Activated T-cell treated with anti-CD3 and anti-CD28 coated beads, Interleukin-2, amount 50 U/mL, for 4 hours (primary cell): ENCODE results near the gene FICD. TPM values are rescaled to one million over a fixed set of nuclear protein-coding genes. Genes with fewer than 3 reads are reported as not detected.
"Not testable (repeated sequence)": the region's sequence is repeated elsewhere in the genome, so short reads cannot be mapped to it uniquely, and the experiment has no call there.

Source experiments
- ATAC-seq, 2 donors: fragments of 200-7000 bp; cut with Tn5 transposase; one replicate each; pipeline ENCODE4 v1.10.0; 2021
- DNase-seq: peaks from one replicate; pipeline ENCODE4 v3.0.0-alpha.2; 2020
- H3K27me3 Mint-ChIP-seq: one replicate; pipeline ENCODE4 v1.8.0; 2021; ENCODE audit warnings: low read depth, mixed read lengths
- H3K36me3 Mint-ChIP-seq: one replicate; pipeline ENCODE4 v1.8.0; 2022; ENCODE audit warnings: mixed read lengths; ENCODE audit not compliant: insufficient read depth
- H3K4me1 Mint-ChIP-seq: one replicate; pipeline ENCODE4 v1.8.0; 2021; ENCODE audit warnings: low read depth, mixed read lengths
- H3K4me3 Mint-ChIP-seq: one replicate; pipeline ENCODE4 v1.8.0; 2021; ENCODE audit warnings: mild to moderate bottlenecking, moderate library complexity, mixed read lengths
- H3K9me3 Mint-ChIP-seq: one replicate; pipeline ENCODE4 v1.8.0; 2021; ENCODE audit warnings: mixed read lengths
- total RNA-seq, 3 donors: library from RNA; stranded (reverse); gene quantifications; one replicate each; pipeline ENCODE4 v1.2.1, GENCODE V29; 2021

FICD gene
- total RNA-seq, 3 donors from 2014 or later, result 6.2 to 9.2 (median 6.9) TPM

DNA sequence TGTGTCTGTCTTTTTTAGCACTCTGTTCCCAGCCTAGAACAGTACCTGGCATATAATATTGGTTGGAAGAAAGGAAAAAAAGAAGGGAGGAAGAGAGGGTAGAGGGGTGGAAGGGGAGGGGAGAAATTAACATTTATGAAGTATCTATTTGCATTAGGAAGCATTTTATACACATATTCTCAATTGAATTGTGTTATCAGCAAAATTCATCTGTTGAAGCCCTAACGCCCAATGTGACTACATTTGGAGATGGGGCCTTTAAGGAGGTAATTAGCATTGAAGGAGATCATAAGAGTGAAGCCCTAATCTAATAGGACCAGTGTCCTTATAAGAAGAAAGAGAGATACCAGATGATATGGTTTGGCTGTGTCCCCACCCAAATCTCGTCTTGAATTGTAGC, 30.2 kb upstream of the FICD start:
- Mint-ChIP-seq H3K9me3 (peaks cover 5% of the 10 kb centered on the region), H3K4me3 (no peak overlapping the region), H3K36me3 (no peaks in the 10 kb centered on the region), H3K4me1 (no peaks in the 10 kb centered on the region), H3K27me3 (peaks cover 40% of the 10 kb centered on the region)
- DNase-seq, result no peak
- no peak for ATAC-seq

DNA sequence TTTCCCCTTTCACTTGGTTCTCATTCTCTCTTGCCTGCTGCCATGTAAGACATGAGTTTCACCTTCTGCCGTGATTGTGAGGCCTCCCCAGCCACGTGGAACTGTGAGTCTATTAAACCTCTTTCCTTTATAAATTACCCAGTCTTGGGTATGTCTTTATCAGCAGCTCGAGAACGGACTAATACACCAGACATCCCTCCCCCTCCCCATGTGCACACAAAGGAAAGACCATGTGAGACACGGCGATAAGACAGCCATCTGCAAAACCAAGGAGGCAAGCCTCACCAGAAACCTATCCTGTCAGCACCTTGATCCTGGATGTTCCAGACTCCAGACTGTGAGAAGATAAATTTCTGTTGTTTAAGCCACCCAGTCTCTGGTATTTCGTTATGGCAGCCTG, 29.7 kb upstream of the FICD start:
- not testable (repeated sequence) for H3K9me3 Mint-ChIP-seq, H3K4me1 Mint-ChIP-seq, H3K4me3 Mint-ChIP-seq, ATAC-seq, DNase-seq, H3K36me3 Mint-ChIP-seq
- H3K27me3 Mint-ChIP-seq, result peaks cover 38% of the 10 kb centered on the region

DNA sequence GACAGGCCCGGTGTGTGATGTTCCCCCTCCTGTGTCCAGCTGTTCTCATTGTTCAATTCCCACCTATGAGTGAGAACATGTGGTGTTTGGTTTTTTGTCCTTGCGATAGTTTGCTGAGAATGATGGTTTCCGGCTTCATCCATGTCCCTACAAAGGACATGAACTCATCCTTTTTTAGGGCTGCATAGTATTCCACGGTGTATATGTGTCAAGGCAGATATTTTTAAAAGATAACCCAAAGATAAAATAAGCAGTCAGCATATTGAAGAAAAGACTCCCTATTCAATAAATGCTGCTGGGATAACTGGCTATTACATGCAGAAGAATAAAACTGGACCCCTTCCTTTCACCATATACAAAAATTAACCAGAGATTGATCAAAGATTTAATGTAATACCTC, 28.0 kb upstream of the FICD start:
- not testable (repeated sequence) for ATAC-seq, H3K4me1 Mint-ChIP-seq, DNase-seq, H3K9me3 Mint-ChIP-seq, H3K4me3 Mint-ChIP-seq, H3K36me3 Mint-ChIP-seq
- H3K27me3 Mint-ChIP-seq, result peaks cover 34% of the 10 kb centered on the region

DNA sequence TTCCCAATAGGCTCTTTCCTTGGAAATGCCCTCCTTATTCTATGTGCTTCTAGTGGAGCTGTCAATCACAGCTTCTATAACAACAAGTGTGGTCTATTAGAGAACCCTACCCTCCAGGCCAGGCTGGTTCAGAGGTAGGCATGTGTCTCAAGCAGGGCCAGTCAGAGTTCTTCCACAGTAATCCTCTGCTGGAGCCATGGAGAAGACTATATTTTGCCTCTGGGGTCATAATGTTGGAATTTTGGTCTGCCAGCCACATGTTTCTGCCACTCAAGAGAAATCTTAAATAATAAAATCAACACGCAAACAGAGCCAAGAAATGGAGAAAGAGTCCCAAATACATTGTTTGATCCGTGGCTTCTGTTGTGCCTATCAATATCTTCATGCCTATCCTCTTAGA, 23.8 kb upstream of the FICD start:
- Mint-ChIP-seq H3K27me3 (peaks cover 40% of the 10 kb centered on the region), H3K36me3 (no peaks in the 10 kb centered on the region), H3K9me3 (peaks cover 5% of the 10 kb centered on the region), H3K4me3 (no peak overlapping the region), H3K4me1 (no peaks in the 10 kb centered on the region)
- ATAC-seq, result no peak
- DNase-seq, result no peak

DNA sequence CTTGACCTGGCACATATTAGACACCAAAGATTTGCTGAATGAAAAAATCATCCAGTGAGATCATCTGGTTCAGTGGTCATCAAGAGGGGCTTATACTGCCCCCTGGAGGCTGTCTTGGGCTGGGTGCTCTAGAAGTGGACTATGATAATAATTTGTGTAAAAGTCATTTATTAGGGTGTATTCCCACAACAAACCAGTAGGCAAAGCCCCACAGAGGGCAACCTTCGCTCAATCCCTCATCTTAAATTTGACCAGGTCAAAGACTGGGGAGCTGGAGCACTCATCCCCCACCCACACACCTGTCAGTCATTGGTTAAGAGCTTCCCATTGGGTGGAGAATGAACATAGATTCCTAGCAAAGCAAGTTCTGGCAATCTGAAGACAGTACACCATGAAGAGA, 20.0 kb upstream of the FICD start:
- no peaks in the 10 kb centered on the region for H3K9me3 Mint-ChIP-seq

DNA sequence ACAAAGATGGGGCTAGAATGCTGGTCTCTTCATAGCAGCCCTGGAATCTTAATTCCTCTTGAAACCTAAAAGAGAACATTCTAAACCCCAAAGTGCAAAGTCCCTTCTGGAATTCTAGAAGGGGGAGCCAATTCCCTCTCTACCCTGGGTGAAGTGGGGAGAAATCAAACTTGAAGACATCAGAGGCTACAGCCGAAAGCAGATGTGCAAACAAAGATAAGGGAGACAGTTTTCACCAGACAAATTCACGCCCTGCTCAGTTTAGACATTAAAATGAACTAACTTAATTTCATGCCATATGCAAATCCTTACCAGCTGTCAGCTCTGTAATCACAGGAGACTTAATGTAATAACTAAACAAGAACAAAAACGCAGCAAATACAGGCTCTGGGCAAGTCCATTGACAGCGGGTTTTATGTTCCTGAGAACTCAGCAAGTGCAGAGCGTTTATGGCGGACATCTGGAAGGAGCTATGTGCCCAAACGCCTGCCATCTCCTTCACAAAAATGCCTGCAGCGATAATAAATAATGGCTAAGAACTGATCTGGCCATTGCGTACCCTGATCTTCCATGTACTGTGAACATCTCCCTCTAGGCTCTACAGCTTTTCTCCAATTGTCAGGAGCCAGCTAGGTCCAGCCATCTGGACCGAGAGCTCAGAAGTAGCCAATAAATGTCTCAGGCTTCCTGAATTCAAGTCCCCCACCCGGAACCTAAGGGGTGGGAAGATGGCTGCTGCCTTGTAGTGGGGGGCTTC, 19.1 kb upstream of the FICD start:
- Mint-ChIP-seq H3K4me3 (no peak overlapping the region), H3K9me3 (no peaks in the 10 kb centered on the region), H3K4me1 (no peaks in the 10 kb centered on the region), H3K27me3 (peaks cover 38% of the 10 kb centered on the region), H3K36me3 (no peaks in the 10 kb centered on the region)
- ATAC-seq (no peak), DNase-seq (no peak)

More for the DNA sequence above, 20.0 kb upstream of the FICD start:
- ATAC-seq, result no peak
- Mint-ChIP-seq H3K36me3 (no peaks in the 10 kb centered on the region), H3K4me3 (no peak overlapping the region), H3K4me1 (no peaks in the 10 kb centered on the region), H3K27me3 (peaks cover 39% of the 10 kb centered on the region)
- DNase-seq, result no peak

DNA sequence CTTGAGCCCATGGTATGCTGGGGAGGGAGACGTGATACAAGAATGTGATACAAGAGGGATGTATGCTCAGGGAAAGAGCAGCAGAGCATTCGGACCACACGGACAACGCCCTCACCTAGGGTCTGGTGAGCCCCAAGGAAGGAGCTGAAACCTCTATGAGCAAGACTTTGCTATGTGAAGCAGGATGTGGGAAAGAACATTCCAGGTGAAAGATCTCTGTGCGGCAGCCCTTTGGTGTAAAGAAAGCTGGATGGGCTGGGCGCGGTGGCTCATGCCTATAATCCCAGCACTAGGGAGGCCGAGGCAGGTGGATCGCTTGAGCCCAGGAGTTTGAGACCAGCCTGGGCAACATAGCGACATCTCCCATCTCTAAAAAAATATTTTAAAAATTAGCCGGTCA, 16.9 kb upstream of the FICD start:
- Mint-ChIP-seq H3K4me1 (no peaks in the 10 kb centered on the region), H3K9me3 (peaks cover 9% of the 10 kb centered on the region), H3K4me3 (no peak overlapping the region), H3K27me3 (peaks cover 38% of the 10 kb centered on the region), H3K36me3 (no peaks in the 10 kb centered on the region)
- ATAC-seq (no peak), DNase-seq (no peak)

DNA sequence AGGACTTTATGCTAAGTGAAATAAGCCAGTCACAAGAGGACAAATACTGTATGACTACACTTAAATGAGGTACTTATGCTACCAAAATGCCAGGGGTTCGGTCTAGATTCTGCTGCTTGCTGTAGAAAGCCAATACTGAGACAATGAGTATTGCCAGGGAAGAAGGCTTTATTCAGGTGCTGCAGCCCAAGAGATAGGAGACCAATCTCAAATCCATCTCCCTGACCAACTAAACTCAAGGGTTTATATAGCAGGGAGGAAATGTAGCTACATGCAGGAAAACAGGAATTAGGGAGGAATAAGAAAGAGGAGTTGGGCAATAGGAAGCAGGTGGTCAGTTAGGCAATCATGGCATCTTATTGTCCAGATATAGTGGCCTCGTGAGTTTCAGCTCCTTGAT, 12.2 kb upstream of the FICD start:
- no peaks in the 10 kb centered on the region for H3K4me1 Mint-ChIP-seq
- no peaks in the 10 kb centered on the region for H3K36me3 Mint-ChIP-seq
- ATAC-seq (no peak), DNase-seq (no peak)
- no peak overlapping the region for H3K4me3 Mint-ChIP-seq
- H3K27me3 Mint-ChIP-seq, result peaks cover 36% of the 10 kb centered on the region
- H3K9me3 Mint-ChIP-seq, result peaks cover 21% of the 10 kb centered on the region

DNA sequence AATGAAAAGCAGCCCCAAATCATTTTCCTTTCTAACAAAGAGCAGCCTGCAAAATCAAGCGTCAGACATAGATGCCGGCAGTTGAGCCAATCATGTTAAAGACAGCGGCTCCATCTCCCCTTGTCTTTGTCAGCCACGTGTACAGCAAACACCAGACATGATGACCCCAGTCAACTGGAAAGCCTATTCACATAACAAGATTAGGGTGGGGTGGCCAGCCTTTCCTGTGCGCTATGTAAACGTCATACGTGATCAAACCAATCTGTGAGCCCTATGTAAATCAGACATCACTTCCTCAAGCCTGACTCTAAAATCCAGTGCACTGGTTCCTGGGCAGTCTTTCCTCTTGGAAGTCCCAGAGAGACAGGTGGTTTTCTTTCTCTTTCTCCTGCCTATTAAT, 9.9 kb upstream of the FICD start:
- no peak for DNase-seq
- H3K9me3 Mint-ChIP-seq, result peaks cover 21% of the 10 kb centered on the region
- H3K4me1 Mint-ChIP-seq, result no peaks in the 10 kb centered on the region
- H3K36me3 Mint-ChIP-seq, result no peaks in the 10 kb centered on the region
- no peak overlapping the region for H3K4me3 Mint-ChIP-seq
- no peak for ATAC-seq
- peaks cover 26% of the 10 kb centered on the region for H3K27me3 Mint-ChIP-seq

DNA sequence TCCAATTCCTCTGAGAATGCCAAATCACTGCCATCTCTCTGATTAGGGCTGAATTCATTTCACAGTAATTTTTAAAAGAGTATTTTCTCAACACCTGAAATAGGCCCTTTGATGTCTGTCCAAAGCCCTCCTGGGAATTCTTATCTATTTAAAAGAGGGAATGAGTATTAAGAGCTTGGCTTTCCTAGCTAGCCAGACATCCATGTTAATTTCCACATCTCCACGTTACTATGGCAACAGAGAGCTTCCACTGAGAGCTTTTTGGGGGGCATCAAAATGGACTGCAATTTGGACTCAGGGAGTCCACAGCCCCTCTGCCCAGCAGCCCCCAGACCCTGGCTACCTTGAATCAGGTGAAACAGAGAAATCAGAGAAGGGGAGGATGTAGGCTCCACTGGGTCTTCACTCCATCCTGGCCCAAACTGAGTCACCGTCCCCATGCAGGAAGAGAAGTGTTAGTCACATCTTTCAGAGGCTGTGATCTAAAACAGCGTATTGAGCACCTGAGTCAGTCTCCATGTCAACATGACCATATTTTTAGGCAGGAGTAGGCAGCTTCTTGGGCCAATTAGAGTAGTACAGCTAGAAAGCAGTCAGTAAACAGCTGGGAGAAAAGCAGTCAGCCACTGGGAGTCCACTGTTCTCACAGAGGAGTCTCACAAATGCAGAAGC, 7.0 kb upstream of the FICD start:
- DNase-seq (no peak), ATAC-seq (peak; percentile 78 to 80)
- Mint-ChIP-seq H3K4me3 (no peak overlapping the region), H3K27me3 (peaks cover 20% of the 10 kb centered on the region), H3K9me3 (peaks cover 12% of the 10 kb centered on the region), H3K36me3 (no peaks in the 10 kb centered on the region), H3K4me1 (peaks cover 11% of the 10 kb centered on the region)

DNA sequence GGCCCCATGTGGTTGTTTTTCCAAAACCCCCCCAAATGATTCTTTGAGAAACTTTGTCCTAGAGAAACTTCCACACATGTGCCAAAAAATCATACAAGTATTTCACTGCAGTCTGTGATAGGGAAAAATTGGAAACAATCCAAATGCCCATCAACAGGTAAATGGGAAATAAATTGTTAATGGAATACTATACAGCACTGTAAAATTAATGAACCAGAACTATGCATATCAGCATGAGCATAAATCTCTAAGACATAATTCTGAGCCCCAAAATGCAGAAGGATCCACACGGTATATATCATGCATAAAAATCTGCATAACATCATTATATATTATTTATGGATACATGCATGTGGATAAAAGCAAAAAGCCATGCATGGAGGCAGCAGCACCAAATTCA, 5.3 kb upstream of the FICD start:
- Mint-ChIP-seq H3K27me3 (peaks cover 10% of the 10 kb centered on the region), H3K36me3 (no peaks in the 10 kb centered on the region), H3K4me1 (peaks cover 13% of the 10 kb centered on the region), H3K4me3 (no peak overlapping the region), H3K9me3 (no peaks in the 10 kb centered on the region)
- ATAC-seq (no peak), DNase-seq (no peak)

DNA sequence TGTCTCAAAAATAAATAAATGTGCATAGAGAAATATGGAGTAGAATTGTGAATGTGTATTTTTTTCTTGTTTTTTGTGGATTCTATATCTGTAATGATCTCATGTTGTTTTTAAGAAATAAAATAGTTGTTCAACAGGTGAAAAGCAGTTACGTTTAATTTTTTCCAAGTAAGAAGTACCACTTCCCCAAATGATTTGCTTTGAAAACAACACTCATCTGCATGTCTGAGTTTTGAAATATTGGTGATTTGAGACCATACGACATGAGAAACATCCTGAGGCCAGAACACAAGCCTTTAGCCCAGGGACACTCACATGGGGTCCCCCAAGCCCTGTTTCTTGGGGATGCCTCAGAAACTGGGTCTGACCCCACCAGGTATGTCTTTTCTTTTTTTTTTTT, 4.2 kb upstream of the FICD start:
- H3K9me3 Mint-ChIP-seq, result no peaks in the 10 kb centered on the region

DNA sequence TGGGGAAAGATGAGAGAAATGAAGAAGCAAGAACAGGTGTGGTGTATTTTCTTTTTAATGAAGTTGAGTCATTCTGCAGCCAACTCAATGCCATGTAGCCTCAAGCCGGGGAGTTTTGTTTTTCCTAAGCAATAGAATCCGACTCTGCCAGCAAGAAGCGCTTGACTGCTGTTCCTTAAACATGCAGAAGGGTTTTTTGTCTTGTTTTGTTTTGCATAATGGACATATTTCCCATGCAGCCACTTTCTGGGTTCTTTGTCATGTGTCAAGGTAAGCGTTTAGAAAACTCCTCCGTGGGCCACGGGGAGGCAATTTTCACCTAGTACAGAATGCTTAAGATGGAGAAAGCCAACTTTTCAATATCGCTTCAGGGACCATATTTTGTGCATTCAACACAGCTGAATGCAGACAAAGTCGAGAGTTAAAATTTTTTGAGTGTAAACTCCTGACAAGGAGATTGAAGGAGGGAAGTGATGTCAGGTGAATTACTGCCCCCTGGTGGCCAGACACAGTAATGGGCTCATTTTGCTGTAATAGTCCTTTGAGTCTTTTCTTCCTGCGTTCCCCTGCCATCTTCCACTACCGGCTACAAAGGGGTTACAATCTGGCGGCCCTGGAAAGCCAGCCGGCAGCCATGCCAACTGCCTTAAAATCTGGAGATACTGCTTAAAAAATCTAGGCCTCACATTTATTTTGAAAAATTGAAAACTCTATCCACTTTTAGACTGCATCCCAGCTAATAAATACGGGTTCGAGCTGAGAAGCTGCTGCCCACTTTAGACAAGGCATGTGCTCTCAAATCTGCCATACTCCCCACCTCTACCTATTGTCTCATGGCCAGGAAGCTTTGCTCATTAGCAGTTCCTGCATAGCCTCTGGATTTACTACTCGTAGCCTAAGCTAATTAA, 3.2 kb upstream of the FICD start:
- no peak for ATAC-seq
- H3K4me3 Mint-ChIP-seq, result peak overlapping the region; percentile 40
- peaks cover 5% of the 10 kb centered on the region for H3K27me3 Mint-ChIP-seq
- no peaks in the 10 kb centered on the region for H3K9me3 Mint-ChIP-seq
- peaks cover 24% of the 10 kb centered on the region for H3K4me1 Mint-ChIP-seq
- no peaks in the 10 kb centered on the region for H3K36me3 Mint-ChIP-seq
- DNase-seq, result peak; percentile 76

More for the DNA sequence above, 4.2 kb upstream of the FICD start:
- Mint-ChIP-seq H3K27me3 (peaks cover 5% of the 10 kb centered on the region), H3K36me3 (no peaks in the 10 kb centered on the region), H3K4me1 (peaks cover 14% of the 10 kb centered on the region), H3K4me3 (no peak overlapping the region)
- ATAC-seq (no peak), DNase-seq (no peak)

DNA sequence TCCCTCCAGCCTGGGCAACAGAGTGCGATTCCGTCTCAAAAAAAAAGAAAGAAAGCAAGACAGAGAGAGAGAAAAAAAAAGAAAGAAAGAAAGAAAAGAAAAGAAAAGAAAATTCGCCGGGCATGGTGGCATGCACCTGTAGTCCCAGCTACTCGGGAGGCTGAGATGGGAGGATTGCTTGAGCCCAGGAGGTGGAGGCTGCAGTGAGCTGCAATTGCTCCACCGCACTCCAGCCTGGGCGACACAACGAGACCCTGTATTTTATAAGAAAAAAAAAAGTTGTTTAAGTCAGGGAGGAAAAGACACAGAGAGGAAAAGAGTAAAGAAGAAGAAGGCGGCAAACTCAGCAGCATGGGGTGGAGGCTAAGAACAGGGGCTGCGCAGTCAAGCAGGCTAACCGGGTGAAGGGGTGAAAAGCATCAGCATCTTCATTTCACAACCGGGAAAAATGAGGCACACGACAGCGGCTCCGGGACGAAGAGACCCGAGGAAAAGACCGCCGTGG, 557 bp upstream of the FICD start:
- ATAC-seq, result peak; percentile 11 to 12
- Mint-ChIP-seq H3K4me3 (peak overlapping the region; percentile 91), H3K4me1 (peaks cover 26% of the 10 kb centered on the region), H3K27me3 (no peaks in the 10 kb centered on the region), H3K9me3 (no peaks in the 10 kb centered on the region), H3K36me3 (peaks cover 5% of the 10 kb centered on the region)
- no peak for DNase-seq
